DOHH2 (cell line): ENCODE measurements around the gene TMEM255B.

Experiments used
- H3F3A ChIP-seq: fragments of 200-600 bp; sonication (generic), shearing (Covaris generic); 2 replicates; pipeline ENCODE4 v1.6.0; 2016; ENCODE audit warnings: antibody characterized with exemption, mild to moderate bottlenecking; ENCODE audit not compliant: control insufficient read depth, insufficient read depth
- H3K27ac ChIP-seq: fragments of 200-600 bp; sonication (generic); 2 replicates; pipeline ENCODE4 v1.5.1; 2014; ENCODE audit warnings: low read depth, mild to moderate bottlenecking, low read length, moderate library complexity
- H3K27me3 ChIP-seq: fragments of 200-600 bp; sonication (generic); 2 replicates; pipeline ENCODE4 v1.6.1; 2014; ENCODE audit warnings: mild to moderate bottlenecking, low read length, mixed read lengths; ENCODE audit not compliant: control insufficient read depth
- H3K36me3 ChIP-seq: fragments of 200-600 bp; sonication (generic); 2 replicates; pipeline ENCODE4 v1.6.1; 2014; ENCODE audit warnings: mild to moderate bottlenecking, low read length, moderate library complexity, mixed read lengths; ENCODE audit not compliant: control insufficient read depth
- H3K4me1 ChIP-seq: fragments of 200-600 bp; sonication (generic); 2 replicates; pipeline ENCODE4 v1.6.1; 2014; ENCODE audit warnings: mild to moderate bottlenecking, low read length, mixed read lengths; ENCODE audit not compliant: control insufficient read depth
- H3K4me2 ChIP-seq: fragments of 200-600 bp; sonication (generic); 2 replicates; pipeline ENCODE4 v1.6.0; 2014; ENCODE audit warnings: mild to moderate bottlenecking, low read length, moderate library complexity
- H3K4me3 ChIP-seq: fragments of 200-600 bp; sonication (generic); 2 replicates; pipeline ENCODE4 v1.5.1; 2014; ENCODE audit warnings: mild to moderate bottlenecking, low read length, mixed read lengths
- H3K79me2 ChIP-seq: fragments of 200-600 bp; sonication (generic); 2 replicates; pipeline ENCODE4 v1.6.1; 2014; ENCODE audit warnings: mild to moderate bottlenecking, low read length, mixed read lengths; ENCODE audit not compliant: control insufficient read depth
- H3K9me2 ChIP-seq: fragments of 200-600 bp; sonication (generic); replicated peaks from 2 replicates; pipeline ENCODE4 v1.6.1; 2014; ENCODE audit warnings: mild to moderate bottlenecking, low read length, mixed read lengths; ENCODE audit not compliant: control insufficient read depth
- H3K9me3 ChIP-seq: fragments of 200-600 bp; sonication (generic); 2 replicates; pipeline ENCODE4 v1.6.1; 2014; ENCODE audit warnings: antibody characterized with exemption, low read length, mixed read lengths; ENCODE audit not compliant: control insufficient read depth, insufficient read depth
- H4K20me1 ChIP-seq: fragments of 200-600 bp; sonication (generic); 2 replicates; pipeline ENCODE4 v1.6.0; 2014; ENCODE audit warnings: low read depth, mild to moderate bottlenecking, antibody characterized with exemption, low read length, moderate library complexity; ENCODE audit not compliant: control insufficient read depth, insufficient read depth
- EZH2phosphoT487 ChIP-seq: fragments of 200-600 bp; sonication (generic); IDR thresholded peaks from 2 replicates; pipeline ENCODE4 v1.6.1; 2017; ENCODE audit warnings: borderline replicate concordance, mild to moderate bottlenecking, antibody characterized with exemption, low read length, moderate library complexity, mixed read lengths
- TF ChIP-seq, protein P1 (sequence below): fragments of 200-600 bp; sonication (generic); IDR thresholded peaks from one replicate; pipeline ENCODE4 v1.5.1; 2014; ENCODE audit warnings: antibody characterized with exemption, mild to moderate bottlenecking, low read depth, low read length; ENCODE audit not compliant: poor library complexity, severe bottlenecking

Gene TMEM255B

DNA sequence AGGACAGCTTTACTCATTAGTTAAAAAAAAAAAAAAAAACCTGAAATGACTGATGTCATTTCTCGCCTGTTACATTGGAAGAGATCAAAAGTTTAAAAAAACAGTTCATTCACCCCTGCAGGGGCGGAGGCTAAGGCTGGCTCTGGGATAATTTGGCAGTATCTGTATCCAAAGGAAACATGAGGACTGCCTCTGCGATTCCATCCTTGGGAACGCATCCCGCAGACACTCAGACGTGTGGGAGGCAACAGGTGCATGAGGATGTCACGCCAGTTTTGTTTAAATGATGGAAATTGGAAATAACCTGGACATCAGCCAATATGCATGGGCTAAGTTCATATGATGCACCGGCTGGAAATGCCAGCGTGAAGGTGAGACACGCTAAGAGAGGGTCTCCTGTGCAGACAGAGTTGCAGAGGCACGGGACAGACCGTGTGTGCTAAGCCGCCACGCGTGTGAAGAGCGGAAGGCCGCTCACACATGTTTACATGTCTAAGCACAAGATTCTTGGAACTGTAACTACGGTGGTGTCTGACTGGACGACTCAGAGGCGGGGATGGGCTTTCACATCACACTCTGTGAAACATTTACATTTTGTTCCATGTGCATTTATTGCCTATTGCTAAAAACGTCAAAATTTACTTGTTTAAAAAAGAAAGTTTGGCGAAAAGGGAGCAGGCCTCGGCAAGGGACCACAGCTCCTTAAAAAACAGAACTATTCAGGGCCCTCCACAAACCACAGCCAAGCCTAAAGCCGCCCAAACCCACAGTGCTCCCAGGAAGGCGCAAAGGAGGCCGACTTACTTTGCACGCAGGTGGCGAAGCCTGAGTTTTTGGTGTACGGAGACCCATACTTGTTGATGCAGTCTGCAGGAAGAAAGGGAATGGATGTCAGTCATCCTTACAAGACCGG is 87.0 kb downstream of the TMEM255B start:
- Histone ChIP-seq H3K4me2 (no peak overlapping the region), H4K20me1 (no peaks in the 10 kb centered on the region), H3K36me3 (no peaks in the 10 kb centered on the region)

DNA sequence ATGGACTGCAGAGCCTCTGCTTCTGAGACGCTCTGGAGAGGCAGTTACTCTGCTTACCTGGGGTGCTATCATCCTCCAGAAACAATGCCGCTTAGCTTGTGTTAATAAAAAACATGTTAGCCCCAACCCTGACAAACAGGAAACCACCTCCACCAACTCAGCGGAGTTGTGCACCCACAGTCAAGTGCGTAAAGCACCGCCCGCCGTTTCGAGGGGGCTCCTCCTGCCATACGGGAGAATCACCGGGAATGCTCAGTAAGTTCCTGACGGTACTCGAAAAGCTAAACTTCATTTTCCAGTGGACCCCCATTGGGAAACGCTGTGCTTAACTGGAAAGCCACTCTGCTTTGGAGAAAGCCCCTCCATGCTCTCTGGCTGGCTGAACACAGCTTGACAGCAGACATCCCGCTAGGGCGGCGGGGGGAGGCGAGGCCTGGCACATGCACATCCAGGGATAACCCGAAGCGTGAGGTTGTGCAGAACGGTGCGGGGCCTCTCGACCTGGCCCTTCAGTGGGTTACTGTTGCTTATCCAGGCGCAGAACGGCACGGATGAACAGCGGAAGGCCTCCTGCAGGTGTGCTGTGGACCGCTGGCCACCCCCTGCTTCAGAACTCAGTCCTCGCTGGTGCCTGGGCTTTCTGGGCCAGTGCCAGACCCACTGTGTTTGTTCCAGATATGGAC is 87.8 kb downstream of the TMEM255B start:
- Histone ChIP-seq H3K36me3 (no peaks in the 10 kb centered on the region), H3K4me3 (no peak overlapping the region), H3K4me1 (no peaks in the 10 kb centered on the region), H3K27me3 (no peaks in the 10 kb centered on the region; the same call in 1 of the 2 replicates), H3F3A (no peaks in the 10 kb centered on the region), H4K20me1 (no peaks in the 10 kb centered on the region), H3K4me2 (no peak overlapping the region), H3K9me2 (no peaks in the 10 kb centered on the region), H3K79me2 (no peaks in the 10 kb centered on the region), H3K9me3 (no peaks in the 10 kb centered on the region), H3K27ac (no peak overlapping the region)
- TF ChIP-seq, protein P1, sequence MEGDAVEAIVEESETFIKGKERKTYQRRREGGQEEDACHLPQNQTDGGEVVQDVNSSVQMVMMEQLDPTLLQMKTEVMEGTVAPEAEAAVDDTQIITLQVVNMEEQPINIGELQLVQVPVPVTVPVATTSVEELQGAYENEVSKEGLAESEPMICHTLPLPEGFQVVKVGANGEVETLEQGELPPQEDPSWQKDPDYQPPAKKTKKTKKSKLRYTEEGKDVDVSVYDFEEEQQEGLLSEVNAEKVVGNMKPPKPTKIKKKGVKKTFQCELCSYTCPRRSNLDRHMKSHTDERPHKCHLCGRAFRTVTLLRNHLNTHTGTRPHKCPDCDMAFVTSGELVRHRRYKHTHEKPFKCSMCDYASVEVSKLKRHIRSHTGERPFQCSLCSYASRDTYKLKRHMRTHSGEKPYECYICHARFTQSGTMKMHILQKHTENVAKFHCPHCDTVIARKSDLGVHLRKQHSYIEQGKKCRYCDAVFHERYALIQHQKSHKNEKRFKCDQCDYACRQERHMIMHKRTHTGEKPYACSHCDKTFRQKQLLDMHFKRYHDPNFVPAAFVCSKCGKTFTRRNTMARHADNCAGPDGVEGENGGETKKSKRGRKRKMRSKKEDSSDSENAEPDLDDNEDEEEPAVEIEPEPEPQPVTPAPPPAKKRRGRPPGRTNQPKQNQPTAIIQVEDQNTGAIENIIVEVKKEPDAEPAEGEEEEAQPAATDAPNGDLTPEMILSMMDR = no peak
- no peak for TF ChIP-seq EZH2phosphoT487

More for the DNA sequence above, 87.0 kb downstream of the TMEM255B start:
- Histone ChIP-seq H3K9me2 (no peaks in the 10 kb centered on the region), H3K27me3 (no peaks in the 10 kb centered on the region; the same call in 1 of the 2 replicates), H3K4me1 (no peaks in the 10 kb centered on the region), H3K79me2 (no peaks in the 10 kb centered on the region), H3K9me3 (no peaks in the 10 kb centered on the region), H3K4me3 (no peak overlapping the region), H3F3A (no peaks in the 10 kb centered on the region), H3K27ac (no peak overlapping the region)
- TF ChIP-seq EZH2phosphoT487 = no peak
- TF ChIP-seq, protein P1 = no peak

DNA sequence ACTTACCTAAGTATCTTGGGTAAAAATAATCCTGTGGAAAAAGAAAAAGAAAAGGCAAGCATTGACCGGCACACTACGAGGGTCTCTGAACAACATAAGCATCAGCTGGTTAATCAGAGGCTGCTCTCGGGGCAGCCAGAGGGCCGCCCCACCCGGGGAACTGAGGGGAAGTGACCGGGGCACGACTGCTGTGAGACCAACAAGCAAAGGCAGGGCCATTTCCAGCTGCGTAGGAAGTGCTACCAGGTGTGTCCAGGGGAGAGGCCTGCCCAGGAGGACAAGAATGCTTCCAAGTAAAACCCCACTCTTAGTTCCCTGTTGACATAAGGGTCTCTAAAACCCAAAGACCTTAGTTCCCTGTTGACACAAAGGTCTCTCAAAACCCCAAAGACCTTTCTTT is 89.0 kb downstream of the TMEM255B start:
- no peaks in the 10 kb centered on the region for H3K9me3 ChIP-seq
- no peak overlapping the region for H3K27ac ChIP-seq
- no peaks in the 10 kb centered on the region for H3K4me1 ChIP-seq
- no peaks in the 10 kb centered on the region for H3K36me3 ChIP-seq
- TF ChIP-seq EZH2phosphoT487 = no peak
- TF ChIP-seq, protein P1 = no peak
- H3K4me3 ChIP-seq = no peak overlapping the region
- H3K27me3 ChIP-seq = no peaks in the 10 kb centered on the region; the same call in 1 of the 2 replicates
- no peaks in the 10 kb centered on the region for H3F3A ChIP-seq
- no peaks in the 10 kb centered on the region for H4K20me1 ChIP-seq
- H3K4me2 ChIP-seq = no peak overlapping the region
- H3K9me2 ChIP-seq = no peaks in the 10 kb centered on the region
- H3K79me2 ChIP-seq = no peaks in the 10 kb centered on the region
